ENCODE measurements around the gene HOXA4.

The HOXA4 gene

GRCh38 chr7:27163288-27164044 is 32.9 kb upstream of the HOXA4 start:
- Histone ChIP-seq H3K79me2 (ENCODE audit: insufficient read depth, low read length) (peaks cover 94% of the 10 kb centered on the region), H3K4me2 (ENCODE audit: low read depth, low read length, poor library complexity, severe bottlenecking) (peak overlapping the region; percentile 91), H3K9me2 (replicated peaks; ENCODE audit: low read depth, low read length) (no peaks in the 10 kb centered on the region), H4K20me1 (ENCODE audit: insufficient read depth, low read length, poor library complexity, severe bottlenecking) (peaks cover 49% of the 10 kb centered on the region), H3K36me3 (ENCODE audit: insufficient read depth, low read length) (peaks cover 39% of the 10 kb centered on the region), H3K9me3 (ENCODE audit: insufficient read depth, low read depth, low read length) (no peaks in the 10 kb centered on the region), H3F3A (ENCODE audit: low read depth) (peaks cover 12% of the 10 kb centered on the region; the same call in 1 of the 2 replicates), H3K4me1 (ENCODE audit: insufficient read depth, low read length, poor library complexity, severe bottlenecking) (peaks cover 17% of the 10 kb centered on the region), H3K9ac (ENCODE audit: low read depth, low read length, poor library complexity, severe bottlenecking) (peak overlapping the region; percentile 99), H3K27me3 (ENCODE audit: insufficient read depth, low read length, poor library complexity, severe bottlenecking) (peaks cover 53% of the 10 kb centered on the region), H3K4me3 (ENCODE audit: low read length, poor library complexity, severe bottlenecking) (peak overlapping the region; percentile 94), H2AFZ (ENCODE audit: low read length) (no peak overlapping the region)
- TF ChIP-seq EZH2phosphoT487 (IDR thresholded peaks at IDR 0.05; ENCODE audit: borderline replicate concordance) (no peak), CTCF (conservative IDR thresholded peaks at IDR 0.05; ENCODE audit: low read length) (no peak)

GRCh38 chr7:27162561-27163287 is 32.2 kb upstream of the HOXA4 start:
- H3K27me3 ChIP-seq (ENCODE audit: insufficient read depth, low read length, poor library complexity, severe bottlenecking) = peaks cover 50% of the 10 kb centered on the region
- no peak overlapping the region for H2AFZ ChIP-seq (ENCODE audit: low read length)
- H4K20me1 ChIP-seq (ENCODE audit: insufficient read depth, low read length, poor library complexity, severe bottlenecking) = peaks cover 47% of the 10 kb centered on the region
- H3K9me3 ChIP-seq (ENCODE audit: insufficient read depth, low read depth, low read length) = no peaks in the 10 kb centered on the region
- H3K9ac ChIP-seq (ENCODE audit: low read depth, low read length, poor library complexity, severe bottlenecking) = peak overlapping the region; percentile 99
- H3K36me3 ChIP-seq (ENCODE audit: insufficient read depth, low read length) = peaks cover 33% of the 10 kb centered on the region
- H3K4me1 ChIP-seq (ENCODE audit: insufficient read depth, low read length, poor library complexity, severe bottlenecking) = peaks cover 12% of the 10 kb centered on the region
- H3K4me2 ChIP-seq (ENCODE audit: low read depth, low read length, poor library complexity, severe bottlenecking) = peak overlapping the region; percentile 91
- peaks cover 12% of the 10 kb centered on the region; the same call in 1 of the 2 replicates for H3F3A ChIP-seq (ENCODE audit: low read depth)
- peaks cover 94% of the 10 kb centered on the region for H3K79me2 ChIP-seq (ENCODE audit: insufficient read depth, low read length)
- no peak for TF ChIP-seq CTCF (conservative IDR thresholded peaks at IDR 0.05; ENCODE audit: low read length)
- no peak for TF ChIP-seq EZH2phosphoT487 (IDR thresholded peaks at IDR 0.05; ENCODE audit: borderline replicate concordance)
- H3K4me3 ChIP-seq (ENCODE audit: low read length, poor library complexity, severe bottlenecking) = peak overlapping the region; percentile 94
- H3K9me2 ChIP-seq (replicated peaks; ENCODE audit: low read depth, low read length) = no peaks in the 10 kb centered on the region

- H3K9me3 ChIP-seq (ENCODE audit: insufficient read depth, low read depth, low read length) = no peaks in the 10 kb centered on the region
- H2AFZ ChIP-seq (ENCODE audit: low read length) = no peak overlapping the region
- H3K79me2 ChIP-seq (ENCODE audit: insufficient read depth, low read length) = peaks cover 94% of the 10 kb centered on the region
- peaks cover 44% of the 10 kb centered on the region for H3K27me3 ChIP-seq (ENCODE audit: insufficient read depth, low read length, poor library complexity, severe bottlenecking)
- H3K36me3 ChIP-seq (ENCODE audit: insufficient read depth, low read length) = peaks cover 28% of the 10 kb centered on the region
- H3K9me2 ChIP-seq (replicated peaks; ENCODE audit: low read depth, low read length) = no peaks in the 10 kb centered on the region
- peak overlapping the region; percentile 94 for H3K4me3 ChIP-seq (ENCODE audit: low read length, poor library complexity, severe bottlenecking)
- H3K9ac ChIP-seq (ENCODE audit: low read depth, low read length, poor library complexity, severe bottlenecking) = peak overlapping the region; percentile 99
- peaks cover 8% of the 10 kb centered on the region for H3K4me1 ChIP-seq (ENCODE audit: insufficient read depth, low read length, poor library complexity, severe bottlenecking)
- peaks cover 12% of the 10 kb centered on the region; the same call in 1 of the 2 replicates for H3F3A ChIP-seq (ENCODE audit: low read depth)
- H3K4me2 ChIP-seq (ENCODE audit: low read depth, low read length, poor library complexity, severe bottlenecking) = peak overlapping the region; percentile 91
- peaks cover 41% of the 10 kb centered on the region for H4K20me1 ChIP-seq (ENCODE audit: insufficient read depth, low read length, poor library complexity, severe bottlenecking)
- TF ChIP-seq CTCF (conservative IDR thresholded peaks at IDR 0.05; ENCODE audit: low read length) (no peak), EZH2phosphoT487 (IDR thresholded peaks at IDR 0.05; ENCODE audit: borderline replicate concordance) (no peak)
Measured at GRCh38 chr7:27161721-27162560, 31.4 kb upstream of the HOXA4 start.

Data from Loucy (cell line).